Activated CD4-positive, alpha-beta T cell treated with anti-CD3 and anti-CD28 coated beads for 24 hours (primary cell): ENCODE measurements around the gene HTT-AS.
"Not testable (repeated sequence)": the region's sequence is repeated elsewhere in the genome, so short reads cannot be mapped to it uniquely, and the experiment has no call there.

Experiments used
- DNase-seq, 2 donors: peaks; one replicate each; pipeline ENCODE4 v3.0.0-alpha.2; 2020; ENCODE audit warnings: low read depth in 2 of 2

The HTT-AS gene

GRCh38 chr4:3051141-3051897, 23.0 kb downstream of the HTT-AS start:
- not testable (repeated sequence) for DNase-seq

GRCh38 chr4:3047464-3048286, 26.7 kb downstream of the HTT-AS start:
- DNase-seq: peak; percentile 50 to 64

- DNase-seq: no peak
Measured at GRCh38 chr4:3046623-3047022, 27.7 kb downstream of the HTT-AS start.

GRCh38 chr4:3046162-3046561, 28.2 kb downstream of the HTT-AS start:
- DNase-seq: no peak

- peak in 1 of 2 donors; percentile 27 for DNase-seq
Measured at GRCh38 chr4:3044870-3045819, 29.2 kb downstream of the HTT-AS start.

GRCh38 chr4:3043282-3044020, 30.9 kb downstream of the HTT-AS start:
- DNase-seq: no peak

GRCh38 chr4:3042226-3042625, 32.1 kb downstream of the HTT-AS start:
- DNase-seq: no peak

- peak in 1 of 2 donors; percentile 20 for DNase-seq
Measured at GRCh38 chr4:3041192-3042142, 32.9 kb downstream of the HTT-AS start.

- no peak for DNase-seq
Measured at GRCh38 chr4:3040452-3041191, 33.7 kb downstream of the HTT-AS start.

- no peak for DNase-seq
Measured at GRCh38 chr4:3039706-3040366, 34.5 kb downstream of the HTT-AS start.

GRCh38 chr4:3037957-3038461, 36.3 kb downstream of the HTT-AS start:
- no peak for DNase-seq

- DNase-seq: no peak
Measured at GRCh38 chr4:3036131-3036952, 38.0 kb downstream of the HTT-AS start.

GRCh38 chr4:3035674-3036073, 38.7 kb downstream of the HTT-AS start:
- no peak for DNase-seq

- DNase-seq: no peak
Measured at GRCh38 chr4:3035249-3035648, 39.1 kb downstream of the HTT-AS start.

- DNase-seq: no peak
Measured at GRCh38 chr4:3034231-3034630, 40.1 kb downstream of the HTT-AS start.

GRCh38 chr4:3031357-3032082, 42.8 kb downstream of the HTT-AS start:
- DNase-seq: no peak
